ENCODE results near the gene PPP2R2C.

DNA sequence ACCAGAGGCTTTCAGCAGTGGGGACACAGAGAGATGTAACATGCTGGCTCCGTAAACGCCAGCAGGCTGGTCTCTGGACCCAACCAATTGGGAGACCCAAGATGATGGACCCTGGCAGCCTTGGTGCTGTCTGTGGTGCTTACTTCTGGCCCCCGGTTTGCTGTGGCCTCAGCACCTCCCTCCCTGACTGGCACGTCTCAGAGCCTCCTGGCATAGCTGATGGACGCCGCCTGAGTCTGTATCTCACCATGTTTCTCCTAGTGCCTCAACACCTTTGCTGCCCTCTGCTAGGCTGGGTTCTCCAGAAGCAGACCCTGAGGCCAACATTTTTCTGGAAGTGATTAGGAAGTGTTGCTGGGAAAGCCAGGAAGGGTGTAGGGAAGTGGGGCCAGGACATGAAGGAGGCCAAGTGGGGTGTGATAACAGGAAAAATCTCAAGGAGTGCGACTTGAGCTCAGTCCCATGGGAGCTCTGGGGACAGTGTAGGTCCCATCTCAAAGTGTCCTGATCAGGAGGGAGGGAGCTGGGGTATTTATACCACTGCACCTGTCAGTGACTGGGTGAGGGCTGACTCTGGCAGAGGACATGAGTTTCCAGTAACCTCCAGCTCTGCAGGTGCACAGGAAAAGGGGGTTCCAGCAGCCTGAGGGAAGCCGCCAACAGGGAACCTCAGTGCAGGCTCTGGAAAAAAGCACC lies 31.8 kb downstream of the PPP2R2C start:
- TF ChIP-seq SUZ12 (IDR thresholded peaks at IDR 0.05; ENCODE audit: extremely low read depth, insufficient read depth, insufficient read length) (no peak), ZNF274 (IDR thresholded peaks at IDR 0.05; ENCODE audit: low read depth, low read length) (no peak)

Measured in NT2/D1 (cell line).